ENCODE data around the gene OPRD1.

- TF ChIP-seq CTCF (IDR thresholded peaks at IDR 0.05; ENCODE audit: insufficient read depth, low read length, poor library complexity, severe bottlenecking) (no peak), EZH2phosphoT487 (conservative IDR thresholded peaks at IDR 0.05; ENCODE audit: low read length) (no peak)
Observed at GRCh38 chr1:28896609-28896986, 84.6 kb downstream of the OPRD1 start.
